ENCODE data around the gene PLCB4. TPM values are rescaled to one million over a fixed set of nuclear protein-coding genes. Genes with fewer than 3 reads are reported as not detected.

The PLCB4 gene
- total RNA-seq, 1 donor from 2014 or later = 12.0 TPM

DNA sequence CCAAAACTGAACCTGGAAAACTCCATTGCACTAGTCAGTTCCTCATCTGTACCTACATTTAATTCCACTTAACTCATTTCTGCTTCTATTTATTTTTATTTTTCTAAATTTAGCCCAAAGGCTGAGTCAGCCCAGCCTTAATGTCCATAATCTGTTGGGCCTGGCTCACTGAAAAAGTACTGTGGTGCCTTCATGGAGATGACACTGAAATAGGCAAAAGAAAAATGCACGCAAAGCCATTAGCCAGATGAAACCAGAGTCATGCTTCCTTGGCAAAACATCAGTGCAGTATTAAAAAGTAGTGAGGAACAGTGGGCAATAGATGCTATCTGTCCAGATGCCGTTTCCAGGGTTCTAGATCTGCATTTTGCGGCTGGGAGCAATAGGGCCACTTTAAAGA lies 14.7 kb upstream of the PLCB4 start:
- intact Hi-C loops (cut with DNase I) = no loop called here
- Histone ChIP-seq H3K9me3 (no peaks in the 10 kb centered on the region), H3K27ac (no peak overlapping the region), H3K36me3 (no peaks in the 10 kb centered on the region), H3K4me3 (no peak overlapping the region), H3K4me1 (peaks cover 5% of the 10 kb centered on the region), H3K27me3 (no peaks in the 10 kb centered on the region)
- no peak for TF ChIP-seq POLR2A (IDR thresholded peaks at IDR 0.05)
- TF ChIP-seq, protein P1, sequence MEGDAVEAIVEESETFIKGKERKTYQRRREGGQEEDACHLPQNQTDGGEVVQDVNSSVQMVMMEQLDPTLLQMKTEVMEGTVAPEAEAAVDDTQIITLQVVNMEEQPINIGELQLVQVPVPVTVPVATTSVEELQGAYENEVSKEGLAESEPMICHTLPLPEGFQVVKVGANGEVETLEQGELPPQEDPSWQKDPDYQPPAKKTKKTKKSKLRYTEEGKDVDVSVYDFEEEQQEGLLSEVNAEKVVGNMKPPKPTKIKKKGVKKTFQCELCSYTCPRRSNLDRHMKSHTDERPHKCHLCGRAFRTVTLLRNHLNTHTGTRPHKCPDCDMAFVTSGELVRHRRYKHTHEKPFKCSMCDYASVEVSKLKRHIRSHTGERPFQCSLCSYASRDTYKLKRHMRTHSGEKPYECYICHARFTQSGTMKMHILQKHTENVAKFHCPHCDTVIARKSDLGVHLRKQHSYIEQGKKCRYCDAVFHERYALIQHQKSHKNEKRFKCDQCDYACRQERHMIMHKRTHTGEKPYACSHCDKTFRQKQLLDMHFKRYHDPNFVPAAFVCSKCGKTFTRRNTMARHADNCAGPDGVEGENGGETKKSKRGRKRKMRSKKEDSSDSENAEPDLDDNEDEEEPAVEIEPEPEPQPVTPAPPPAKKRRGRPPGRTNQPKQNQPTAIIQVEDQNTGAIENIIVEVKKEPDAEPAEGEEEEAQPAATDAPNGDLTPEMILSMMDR (IDR thresholded peaks at IDR 0.05) = no peak
- TF ChIP-seq POLR2AphosphoS5 (IDR thresholded peaks at IDR 0.05; ENCODE audit: insufficient read depth in 1 of 2, low read depth in 1 of 2) = no peak
- DNase-seq (ENCODE audit: extremely low spot score in 2 of 2) = no peak

DNA sequence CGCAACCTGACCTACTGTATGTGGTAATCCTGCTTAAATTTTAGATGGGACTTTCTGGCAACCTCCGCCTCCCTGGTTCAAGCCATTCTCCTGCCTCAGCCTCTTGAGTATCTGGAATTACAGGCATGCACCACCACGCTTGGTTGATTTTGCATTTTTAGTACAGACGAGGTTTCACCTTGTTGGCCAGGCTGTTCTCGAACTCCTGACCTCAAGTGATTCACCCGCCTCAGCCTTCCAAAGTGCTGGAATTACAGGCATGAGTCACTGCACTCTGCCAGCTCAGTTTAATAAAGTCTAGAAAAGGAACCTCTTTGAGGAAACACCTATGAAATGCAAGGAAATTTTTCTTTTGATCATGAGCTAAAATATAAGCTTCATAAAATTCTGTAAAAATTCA lies 9.0 kb upstream of the PLCB4 start:
- intact Hi-C loops (cut with DNase I) = no loop called here
- H3K27me3 ChIP-seq = no peaks in the 10 kb centered on the region
- TF ChIP-seq, protein P1 (IDR thresholded peaks at IDR 0.05) = no peak
- TF ChIP-seq POLR2AphosphoS5 (IDR thresholded peaks at IDR 0.05; ENCODE audit: insufficient read depth in 1 of 2, low read depth in 1 of 2) (no peak), POLR2A (IDR thresholded peaks at IDR 0.05) (no peak)
- no peaks in the 10 kb centered on the region for H3K36me3 ChIP-seq
- H3K4me3 ChIP-seq = no peak overlapping the region
- no peak overlapping the region for H3K27ac ChIP-seq
- DNase-seq (ENCODE audit: extremely low spot score in 2 of 2) = no peak
- no peaks in the 10 kb centered on the region for H3K4me1 ChIP-seq
- no peaks in the 10 kb centered on the region for H3K9me3 ChIP-seq

GRCh38 chr20:9061434-9061833 lies 7.5 kb upstream of the PLCB4 start:
- intact Hi-C loops (cut with DNase I) = no loop called here
- no peak overlapping the region for H3K4me3 ChIP-seq
- no peaks in the 10 kb centered on the region for H3K27me3 ChIP-seq
- H3K27ac ChIP-seq = no peak overlapping the region
- no peaks in the 10 kb centered on the region for H3K9me3 ChIP-seq
- TF ChIP-seq POLR2AphosphoS5 (IDR thresholded peaks at IDR 0.05; ENCODE audit: insufficient read depth in 1 of 2, low read depth in 1 of 2) (no peak), POLR2A (IDR thresholded peaks at IDR 0.05) (no peak)
- TF ChIP-seq, protein P1 (IDR thresholded peaks at IDR 0.05) = no peak
- no peak for DNase-seq (ENCODE audit: extremely low spot score in 2 of 2)
- no peaks in the 10 kb centered on the region for H3K4me1 ChIP-seq
- no peaks in the 10 kb centered on the region for H3K36me3 ChIP-seq

DNA sequence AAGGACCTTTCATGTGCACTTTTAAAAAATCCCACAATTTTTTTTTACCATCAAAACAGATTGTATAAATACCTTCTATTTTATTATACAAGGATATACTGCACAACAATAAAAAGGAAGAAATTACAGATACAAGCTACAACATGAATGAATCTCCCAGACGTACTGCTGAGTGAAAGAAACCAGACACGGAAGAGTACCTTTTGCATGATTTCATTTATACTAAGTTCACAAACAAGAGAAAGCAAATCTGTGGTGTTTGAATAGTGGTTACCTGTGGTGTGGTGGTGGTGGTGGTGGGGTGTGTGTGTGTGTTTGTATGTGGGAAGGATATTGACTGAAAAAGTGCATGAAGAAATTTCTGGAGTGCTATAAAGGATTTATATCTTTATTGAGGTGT lies 6.8 kb upstream of the PLCB4 start:
- no peaks in the 10 kb centered on the region for H3K9me3 ChIP-seq
- intact Hi-C loops (cut with DNase I) = no loop called here
- H3K4me1 ChIP-seq = no peaks in the 10 kb centered on the region
- TF ChIP-seq, protein P1 (IDR thresholded peaks at IDR 0.05) = no peak
- no peak for TF ChIP-seq POLR2A (IDR thresholded peaks at IDR 0.05)
- TF ChIP-seq POLR2AphosphoS5 (IDR thresholded peaks at IDR 0.05; ENCODE audit: insufficient read depth in 1 of 2, low read depth in 1 of 2) = no peak
- no peak overlapping the region for H3K4me3 ChIP-seq
- H3K36me3 ChIP-seq = no peaks in the 10 kb centered on the region
- no peaks in the 10 kb centered on the region for H3K27me3 ChIP-seq
- no peak overlapping the region for H3K27ac ChIP-seq
- DNase-seq (ENCODE audit: extremely low spot score in 2 of 2) = no peak

DNA sequence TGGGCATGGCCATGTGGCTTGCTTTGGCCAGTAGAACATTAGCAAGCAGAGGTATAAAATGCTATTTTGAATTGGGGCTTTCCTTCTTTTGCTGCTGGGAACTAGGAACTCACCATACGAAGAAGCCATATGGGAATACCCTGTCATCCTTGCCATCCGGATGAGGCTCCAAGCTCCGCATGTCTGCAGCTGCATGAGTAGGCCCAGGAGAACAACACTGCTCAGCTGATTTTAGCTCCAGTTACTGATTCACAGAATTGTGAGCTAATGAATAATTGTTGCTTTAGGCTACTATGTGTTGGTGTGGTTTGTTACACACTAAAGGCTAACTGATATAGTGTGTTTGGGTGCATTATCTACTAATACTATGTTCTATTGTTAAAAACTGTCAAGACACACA lies 2.7 kb upstream of the PLCB4 start:
- Histone ChIP-seq H3K4me3 (no peak overlapping the region), H3K9me3 (no peaks in the 10 kb centered on the region), H3K27me3 (no peaks in the 10 kb centered on the region), H3K4me1 (peaks cover 11% of the 10 kb centered on the region), H3K27ac (no peak overlapping the region), H3K36me3 (no peaks in the 10 kb centered on the region)
- intact Hi-C loops (cut with DNase I) = no loop called here
- no peak for TF ChIP-seq POLR2AphosphoS5 (IDR thresholded peaks at IDR 0.05; ENCODE audit: insufficient read depth in 1 of 2, low read depth in 1 of 2)
- TF ChIP-seq, protein P1 (IDR thresholded peaks at IDR 0.05) = no peak
- TF ChIP-seq POLR2A (IDR thresholded peaks at IDR 0.05) = no peak
- DNase-seq (ENCODE audit: extremely low spot score in 2 of 2) = no peak

Data from vagina (tissue), 2 donors.